GM20000 (cell line): Measurements from ENCODE around the gene RAVER1.
"Not testable (repeated sequence)": the region's sequence is repeated elsewhere in the genome, so short reads cannot be mapped to it uniquely, and the experiment has no call there.

Experiments used
- DNase-seq: peaks from one replicate; pipeline ENCODE4 v3.0.0; 2012; ENCODE audit warnings: low spot score
- TF ChIP-seq, protein P1 (sequence below): IDR thresholded peaks from 2 replicates; pipeline ENCODE4 v1.5.1; 2012; ENCODE audit warnings: mild to moderate bottlenecking, control low read depth; ENCODE audit errors: extremely low read depth, missing control alignments

Gene RAVER1

DNA sequence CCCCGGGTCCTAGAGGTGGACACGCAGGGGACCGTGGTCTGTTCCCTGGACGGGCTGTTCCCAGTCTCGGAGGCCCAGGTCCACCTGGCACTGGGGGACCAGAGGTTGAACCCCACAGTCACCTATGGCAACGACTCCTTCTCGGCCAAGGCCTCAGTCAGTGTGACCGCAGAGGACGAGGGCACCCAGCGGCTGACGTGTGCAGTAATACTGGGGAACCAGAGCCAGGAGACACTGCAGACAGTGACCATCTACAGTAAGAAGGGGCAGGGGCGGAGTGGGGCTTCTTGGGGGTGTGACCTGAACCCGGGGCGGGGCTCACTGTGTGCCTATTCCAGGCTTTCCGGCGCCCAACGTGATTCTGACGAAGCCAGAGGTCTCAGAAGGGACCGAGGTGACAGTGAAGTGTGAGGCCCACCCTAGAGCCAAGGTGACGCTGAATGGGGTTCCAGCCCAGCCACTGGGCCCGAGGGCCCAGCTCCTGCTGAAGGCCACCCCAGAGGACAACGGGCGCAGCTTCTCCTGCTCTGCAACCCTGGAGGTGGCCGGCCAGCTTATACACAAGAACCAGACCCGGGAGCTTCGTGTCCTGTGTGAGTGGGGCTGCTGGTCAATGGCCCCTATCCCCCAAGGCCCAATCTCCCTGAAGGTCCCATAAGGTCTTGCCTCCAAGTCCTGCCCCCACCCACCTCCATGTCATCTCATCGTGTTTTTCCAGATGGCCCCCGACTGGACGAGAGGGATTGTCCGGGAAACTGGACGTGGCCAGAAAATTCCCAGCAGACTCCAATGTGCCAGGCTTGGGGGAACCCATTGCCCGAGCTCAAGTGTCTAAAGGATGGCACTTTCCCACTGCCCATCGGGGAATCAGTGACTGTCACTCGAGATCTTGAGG is 49.0 kb downstream of the RAVER1 start:
- DNase-seq: no peak
- TF ChIP-seq, protein P1, sequence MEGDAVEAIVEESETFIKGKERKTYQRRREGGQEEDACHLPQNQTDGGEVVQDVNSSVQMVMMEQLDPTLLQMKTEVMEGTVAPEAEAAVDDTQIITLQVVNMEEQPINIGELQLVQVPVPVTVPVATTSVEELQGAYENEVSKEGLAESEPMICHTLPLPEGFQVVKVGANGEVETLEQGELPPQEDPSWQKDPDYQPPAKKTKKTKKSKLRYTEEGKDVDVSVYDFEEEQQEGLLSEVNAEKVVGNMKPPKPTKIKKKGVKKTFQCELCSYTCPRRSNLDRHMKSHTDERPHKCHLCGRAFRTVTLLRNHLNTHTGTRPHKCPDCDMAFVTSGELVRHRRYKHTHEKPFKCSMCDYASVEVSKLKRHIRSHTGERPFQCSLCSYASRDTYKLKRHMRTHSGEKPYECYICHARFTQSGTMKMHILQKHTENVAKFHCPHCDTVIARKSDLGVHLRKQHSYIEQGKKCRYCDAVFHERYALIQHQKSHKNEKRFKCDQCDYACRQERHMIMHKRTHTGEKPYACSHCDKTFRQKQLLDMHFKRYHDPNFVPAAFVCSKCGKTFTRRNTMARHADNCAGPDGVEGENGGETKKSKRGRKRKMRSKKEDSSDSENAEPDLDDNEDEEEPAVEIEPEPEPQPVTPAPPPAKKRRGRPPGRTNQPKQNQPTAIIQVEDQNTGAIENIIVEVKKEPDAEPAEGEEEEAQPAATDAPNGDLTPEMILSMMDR: no peak

DNA sequence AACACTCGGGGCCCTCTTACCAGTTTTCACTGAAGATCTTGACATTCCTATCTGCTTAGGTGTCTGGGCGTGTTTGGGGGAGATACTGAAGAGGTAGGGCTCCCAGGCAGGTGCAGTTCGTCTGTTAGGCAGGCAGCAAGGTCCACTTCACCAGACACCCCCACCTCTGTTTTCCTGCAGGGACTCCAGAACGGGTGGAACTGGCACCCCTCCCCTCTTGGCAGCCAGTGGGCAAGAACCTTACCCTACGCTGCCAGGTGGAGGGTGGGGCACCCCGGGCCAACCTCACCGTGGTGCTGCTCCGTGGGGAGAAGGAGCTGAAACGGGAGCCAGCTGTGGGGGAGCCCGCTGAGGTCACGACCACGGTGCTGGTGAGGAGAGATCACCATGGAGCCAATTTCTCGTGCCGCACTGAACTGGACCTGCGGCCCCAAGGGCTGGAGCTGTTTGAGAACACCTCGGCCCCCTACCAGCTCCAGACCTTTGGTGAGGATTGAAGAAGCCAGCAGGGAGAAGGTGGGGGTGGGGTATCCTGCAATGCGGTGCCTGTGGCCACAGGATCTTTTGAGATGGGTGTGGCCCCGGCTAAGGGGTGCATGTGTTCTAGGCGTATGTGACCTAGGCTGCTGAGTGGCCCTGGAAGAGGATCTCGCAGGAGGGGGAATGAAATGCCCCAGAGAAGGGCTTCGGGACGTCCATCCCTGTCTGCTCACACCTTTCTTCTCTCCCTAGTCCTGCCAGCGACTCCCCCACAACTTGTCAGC is 49.8 kb downstream of the RAVER1 start:
- TF ChIP-seq, protein P1: no peak
- DNase-seq: no peak

DNA sequence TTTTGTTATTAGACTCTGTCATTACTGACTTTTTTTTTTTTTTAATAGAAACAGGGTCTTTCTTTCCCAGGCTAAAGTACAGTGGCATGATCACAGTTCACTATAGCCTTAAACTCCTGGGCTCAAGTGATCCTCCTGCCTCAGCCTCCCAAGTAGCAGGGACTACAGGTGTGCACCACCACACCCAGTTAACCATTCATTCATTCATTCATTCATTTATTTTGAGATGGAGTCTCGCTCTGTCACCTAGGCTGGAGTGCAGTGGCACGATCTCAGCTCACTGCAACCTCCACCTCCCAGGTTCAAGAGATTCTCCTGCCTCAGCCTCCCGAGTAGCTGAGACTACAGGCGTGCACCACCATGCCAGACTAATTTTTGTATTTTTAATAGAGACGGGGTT is 51.3 kb downstream of the RAVER1 start:
- not testable (repeated sequence) for DNase-seq

DNA sequence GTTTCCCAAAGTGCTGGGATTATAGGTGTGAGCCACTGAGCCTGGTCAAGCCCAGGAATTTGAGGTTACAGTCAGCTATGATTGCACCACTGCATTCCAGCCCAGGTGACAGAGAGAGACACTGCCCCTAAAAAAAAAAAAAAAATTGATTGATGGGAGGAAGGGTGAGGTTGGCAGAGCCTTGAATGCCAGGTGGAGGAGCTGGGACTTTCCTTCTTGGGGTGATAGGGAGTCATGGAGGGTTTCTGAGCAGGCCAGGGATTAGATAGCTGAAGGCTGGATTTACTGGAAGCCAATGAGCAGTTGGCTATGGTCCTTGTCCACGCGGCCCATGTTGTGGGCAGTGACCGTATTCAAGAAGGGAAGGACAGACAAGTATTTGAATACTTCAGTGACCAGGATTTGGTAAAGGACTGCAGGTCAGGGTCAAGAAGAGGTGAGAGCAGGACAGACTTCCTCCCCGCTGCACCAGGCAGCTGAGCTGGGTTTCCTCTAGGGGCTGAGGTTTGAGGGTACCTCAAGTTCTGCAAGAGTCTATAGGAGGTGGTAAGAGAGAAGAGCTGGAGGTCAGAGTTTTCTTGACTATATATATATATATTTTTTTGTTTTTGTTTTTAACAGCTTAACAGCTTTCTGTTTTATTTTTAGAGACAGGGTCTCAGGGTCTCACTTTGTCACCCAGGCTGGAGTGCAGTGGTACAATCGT is 53.4 kb downstream of the RAVER1 start:
- DNase-seq: no peak
- TF ChIP-seq, protein P1: no peak

DNA sequence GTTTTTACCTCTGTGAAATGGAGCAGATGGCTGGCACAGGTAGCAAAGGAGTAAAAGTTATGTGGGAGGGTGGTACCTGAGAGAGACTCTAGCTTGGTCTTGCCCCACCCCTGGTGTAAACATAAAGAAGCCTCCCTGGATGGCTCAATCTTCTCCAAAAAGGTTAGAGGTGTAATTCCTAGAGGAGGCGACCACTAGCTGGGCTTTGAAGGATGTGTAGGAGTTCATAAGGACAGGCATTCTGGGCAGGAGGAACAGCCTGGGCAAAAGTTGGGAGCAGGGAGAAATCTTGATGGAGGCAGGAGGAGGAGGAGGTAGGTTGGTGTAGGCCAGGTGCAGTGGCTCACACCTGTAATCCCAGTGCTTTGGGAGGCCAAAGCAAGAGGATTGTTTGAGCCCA is 54.4 kb downstream of the RAVER1 start:
- DNase-seq: no peak
- TF ChIP-seq, protein P1: no peak

DNA sequence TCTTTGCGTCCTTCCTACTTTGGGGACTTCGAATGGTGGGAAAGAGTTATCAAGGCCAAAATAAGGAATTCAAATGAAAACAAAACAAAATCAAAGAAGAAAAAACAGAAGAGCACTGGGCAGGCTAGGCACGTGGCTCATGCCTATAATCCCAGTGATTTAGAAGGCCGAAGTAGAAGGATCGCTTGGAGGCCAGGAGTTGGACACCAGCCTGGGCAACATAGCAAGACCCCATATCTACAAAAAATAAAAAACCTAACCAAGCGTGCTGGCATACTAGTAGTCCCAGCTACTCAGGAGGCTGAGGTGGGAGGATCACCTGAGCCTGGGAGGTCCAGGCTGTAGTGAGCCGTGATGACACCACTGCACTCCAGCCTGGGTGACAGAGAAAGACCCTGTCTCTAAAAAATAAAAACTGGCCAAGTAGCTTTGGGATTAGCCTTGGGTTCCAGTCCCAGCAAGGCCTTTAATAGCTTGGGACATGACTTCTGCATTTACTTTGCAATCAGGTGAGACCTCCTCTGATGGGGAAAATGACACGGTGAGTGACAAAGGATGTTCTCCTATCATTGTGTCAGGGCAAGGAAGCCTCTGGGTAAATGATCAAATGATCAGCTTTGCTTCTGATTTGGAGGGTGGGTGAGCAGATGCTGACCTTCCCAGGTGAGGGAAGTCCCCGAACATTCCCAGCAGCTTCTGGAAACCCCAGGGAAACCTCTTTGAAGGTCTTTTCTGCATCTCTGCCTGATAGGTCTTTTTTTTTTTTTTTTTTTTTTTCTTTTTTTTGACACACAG is 55.3 kb downstream of the RAVER1 start:
- no peak for DNase-seq
- TF ChIP-seq, protein P1: no peak

DNA sequence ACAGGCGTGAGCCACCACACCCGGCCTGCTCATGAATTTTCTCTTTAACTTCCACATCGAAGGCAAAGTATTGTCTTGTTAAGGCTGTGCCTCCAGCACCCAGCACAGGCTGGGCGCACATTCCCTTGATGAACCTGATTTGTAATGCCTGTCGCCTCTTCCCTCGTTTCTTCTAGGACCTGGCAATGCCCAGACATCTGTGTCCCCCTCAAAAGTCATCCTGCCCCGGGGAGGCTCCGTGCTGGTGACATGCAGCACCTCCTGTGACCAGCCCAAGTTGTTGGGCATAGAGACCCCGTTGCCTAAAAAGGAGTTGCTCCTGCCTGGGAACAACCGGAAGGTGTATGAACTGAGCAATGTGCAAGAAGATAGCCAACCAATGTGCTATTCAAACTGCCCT is 58.7 kb downstream of the RAVER1 start:
- TF ChIP-seq, protein P1: no peak
- no peak for DNase-seq
